Motor neuron (in vitro differentiated cells): ENCODE measurements around the gene INSC. TPM values are rescaled to one million over a fixed set of nuclear protein-coding genes. Genes with fewer than 3 reads are reported as not detected.

Experiments
- ATAC-seq, 8 experiments: fragments of 200-7000 bp; cut with Tn5 transposase; replicated peaks in 6 of 8; 2 replicates each; pipeline ENCODE4 v1.8.0; 2021; ENCODE audit warnings: mild to moderate bottlenecking in 8 of 8, moderate library complexity in 8 of 8
- H3K27ac ChIP-seq, 2 donors: fragments of 250-450 bp; sonication (Bioruptor Pico); 2 replicates each; pipeline ENCODE4 v1.9.0; 2021; ENCODE audit warnings: antibody characterized with exemption in 2 of 2, mild to moderate bottlenecking in 2 of 2, moderate library complexity in 1 of 2
- H3K4me1 ChIP-seq, 2 donors: fragments of 250-450 bp; sonication (Bioruptor Pico); replicated peaks in 1 of 2; 2 replicates each; pipeline ENCODE4 v1.6.1; 2021; ENCODE audit warnings: antibody characterized with exemption in 2 of 2, mild to moderate bottlenecking in 2 of 2, moderate library complexity in 1 of 2
- H3K4me3 ChIP-seq, 5 donors: fragments of 250-450 bp; sonication (Bioruptor Pico); 2 replicates each; pipeline ENCODE4 v1.9.0; 2021; ENCODE audit warnings: antibody characterized with exemption in 5 of 5, mild to moderate bottlenecking in 5 of 5, moderate library complexity in 4 of 5
- WGBS, 10 experiments: fragments of 450-650 bp; shearing (Covaris generic); methylation state at CpG; one replicate each; pipeline ENCODE4 v1.0.0; 2022; 5-methylcytosine and 5-hydroxymethylcytosine counted together
- in situ Hi-C, 9 experiments: fragments of 400-800 bp; cut with MboI; loops; one replicate each; pipeline ENCODE4 v1.15.0; 2021; ENCODE audit warnings: low sequenced_read_pairs in 9 of 9, low pct_unique_long_range_greater_than_20kb in 2 of 9; ENCODE audit not compliant: unreplicated experiment in 9 of 9
- total RNA-seq, 8 experiments: library from RNA; unstranded; fragments of 300-600 nt; gene quantifications; 2 replicates each; pipeline versions ENCODE4 v1.2.3 to v1.2.4, GENCODE V29; 2022

INSC gene
- total RNA-seq, 8 experiments from 2014 or later = 0.13 to 9.3 (median 0.40) TPM

- WGBS, 10 experiments = 80 to 100% (median 94%) methylated on average over 1 of the region's 3 CpGs; no CpG with 5 or more reads in 6 of the 10 experiments
- H3K4me3 ChIP-seq = no peak overlapping the region
- H3K27ac ChIP-seq = no peak overlapping the region
- in situ Hi-C loops = loop anchor here in 1 of 9 experiments (10.0 kb wide), 1 partner anchor 95 kb away; no protein-coding TSS in a partner anchor
- ATAC-seq = no peak
- H3K4me1 ChIP-seq = no peaks in the 10 kb centered on the region
These were observed 85.0 kb downstream of the INSC start for GRCh38 chr11:15199693-15200092.

- ATAC-seq = no peak
- Histone ChIP-seq H3K4me1 (no peaks in the 10 kb centered on the region), H3K27ac (no peak overlapping the region), H3K4me3 (no peak overlapping the region)
- in situ Hi-C loops = loop anchor here in 1 of 9 experiments (10.0 kb wide), 1 partner anchor 96 kb away; no protein-coding TSS in a partner anchor
- WGBS, 10 experiments = 85 to 100% (median 96%) methylated on average over 1 to 7 of the region's 12 CpGs; no CpG with 5 or more reads in 4 of the 10 experiments
These were observed 86.0 kb downstream of the INSC start for GRCh38 chr11:15200696-15201095.

- H3K4me1 ChIP-seq = no peaks in the 10 kb centered on the region
- in situ Hi-C loops = loop anchor here in 1 of 9 experiments (10.0 kb wide), 1 partner anchor 97 kb away; no protein-coding TSS in a partner anchor
- 100% methylated on average over 1 to 3 of the region's 4 CpGs; no CpG with 5 or more reads in 7 of the 10 experiments for WGBS, 10 experiments
- H3K27ac ChIP-seq = no peak overlapping the region
- no peak overlapping the region for H3K4me3 ChIP-seq
- no peak for ATAC-seq
These were observed 86.9 kb downstream of the INSC start for GRCh38 chr11:15201586-15201985.

GRCh38 chr11:15202626-15203025 lies 87.9 kb downstream of the INSC start:
- in situ Hi-C loops = loop anchor here in 1 of 9 experiments (10.0 kb wide), 1 partner anchor 98 kb away; no protein-coding TSS in a partner anchor
- Histone ChIP-seq H3K4me3 (no peak overlapping the region), H3K27ac (no peak overlapping the region), H3K4me1 (no peaks in the 10 kb centered on the region)
- WGBS, 10 experiments = 67 to 90% (median 73%) methylated on average over 2 to 4 of the region's 5 CpGs; no CpG with 5 or more reads in 3 of the 10 experiments
- no peak for ATAC-seq

GRCh38 chr11:15204711-15205110 lies 90.0 kb downstream of the INSC start:
- Histone ChIP-seq H3K27ac (no peak overlapping the region), H3K4me1 (no peaks in the 10 kb centered on the region), H3K4me3 (no peak overlapping the region)
- ATAC-seq = no peak
- in situ Hi-C loops = loop anchor here in 1 of 9 experiments (10.0 kb wide), 1 partner anchor 100 kb away; no protein-coding TSS in a partner anchor
- WGBS, 10 experiments = 64 to 93% (median 89%) methylated on average over 1 to 8 of the region's 10 CpGs; no CpG with 5 or more reads in 3 of the 10 experiments

GRCh38 chr11:15206791-15207190 lies 92.1 kb downstream of the INSC start:
- ATAC-seq = no peak
- in situ Hi-C loops = loop anchor here in 1 of 9 experiments (10.0 kb wide), 1 partner anchor 102 kb away; no protein-coding TSS in a partner anchor

GRCh38 chr11:15208378-15209222 lies 93.9 kb downstream of the INSC start:
- in situ Hi-C loops = loop anchor here in 1 of 9 experiments (10.0 kb wide), 1 partner anchor 104 kb away; no protein-coding TSS in a partner anchor
- ATAC-seq = peak; percentile 93 to 100 (median 98)
- 0 to 100% (median 13%) methylated on average over 1 to 7 of the region's 10 CpGs; no CpG with 5 or more reads in 5 of the 10 experiments for WGBS, 10 experiments

More at GRCh38 chr11:15206791-15207190, 92.1 kb downstream of the INSC start:
- H3K4me3 ChIP-seq = no peak overlapping the region
- no peak overlapping the region for H3K27ac ChIP-seq
- 60 to 100% (median 90%) methylated on average over 1 to 2 of the region's 2 CpGs; no CpG with 5 or more reads in 4 of the 10 experiments for WGBS, 10 experiments
- H3K4me1 ChIP-seq = no peaks in the 10 kb centered on the region

GRCh38 chr11:15212876-15213275 lies 98.2 kb downstream of the INSC start:
- WGBS, 10 experiments = 67 to 100% (median 94%) methylated on average over 1 to 4 of the region's 4 CpGs; no CpG with 5 or more reads in 1 of the 10 experiments
- no peak for ATAC-seq

More at GRCh38 chr11:15208378-15209222, 93.9 kb downstream of the INSC start:
- H3K4me3 ChIP-seq = no peak overlapping the region
- H3K4me1 ChIP-seq = peaks cover 0 to 2% of the 10 kb centered on the region in 2 donors
- H3K27ac ChIP-seq = no peak overlapping the region

GRCh38 chr11:15213471-15214231 lies 98.9 kb downstream of the INSC start:
- peaks cover 0 to 8% of the 10 kb centered on the region in 2 donors for H3K4me1 ChIP-seq
- H3K4me3 ChIP-seq = no peak overlapping the region
- WGBS, 10 experiments = 19 to 80% (median 66%) methylated on average over 1 to 3 of the region's 3 CpGs
- H3K27ac ChIP-seq = no peak overlapping the region
- in situ Hi-C loops = no loop called here
- no peak for ATAC-seq

More at GRCh38 chr11:15212876-15213275, 98.2 kb downstream of the INSC start:
- in situ Hi-C loops = no loop called here
- Histone ChIP-seq H3K4me3 (no peak overlapping the region), H3K4me1 (peaks cover 0 to 8% of the 10 kb centered on the region in 2 donors), H3K27ac (no peak overlapping the region)

GRCh38 chr11:15215005-15215404 lies 100.3 kb downstream of the INSC start:
- Histone ChIP-seq H3K27ac (no peak overlapping the region), H3K4me1 (peaks cover 0 to 10% of the 10 kb centered on the region in 2 donors), H3K4me3 (no peak overlapping the region)
- 50 to 100% (median 86%) methylated on average over 1 to 2 of the region's 2 CpGs; no CpG with 5 or more reads in 5 of the 10 experiments for WGBS, 10 experiments
- ATAC-seq = no peak
- in situ Hi-C loops = no loop called here

- no peak overlapping the region for H3K4me3 ChIP-seq
- in situ Hi-C loops = no loop called here
- H3K4me1 ChIP-seq = peaks cover 0 to 10% of the 10 kb centered on the region in 2 donors
- no peak for ATAC-seq
- no peak overlapping the region for H3K27ac ChIP-seq
These were observed 102.0 kb downstream of the INSC start for GRCh38 chr11:15216678-15217077.

- in situ Hi-C loops = no loop called here
- peak in 1 of 8 experiments; percentile 76 for ATAC-seq
- no peak overlapping the region for H3K4me3 ChIP-seq
- 0 to 90% (median 76%) methylated on average over 1 to 4 of the region's 4 CpGs for WGBS, 10 experiments
- peaks cover 0 to 10% of the 10 kb centered on the region in 2 donors for H3K4me1 ChIP-seq
- H3K27ac ChIP-seq = no peak overlapping the region
These were observed 102.7 kb downstream of the INSC start for GRCh38 chr11:15217416-15217815.
